SK-N-SH treated with all-trans-retinoic acid at 6 μM for 48 hours (cell line): ENCODE measurements around the gene SUSD6.

ENCODE experiments used
- ARNTL ChIP-seq: fragments of 450-650 bp; formaldehyde crosslinking; IDR thresholded peaks from 2 replicates; pipeline ENCODE4 v1.5.0; 2020; ENCODE audit warnings: low read depth, mild to moderate bottlenecking, moderate library complexity, borderline replicate concordance
- CREB5 ChIP-seq: fragments of 250-450 bp; sonication (Bioruptor Pico); IDR thresholded peaks from 2 replicates; pipeline ENCODE4 v1.5.1; 2020; ENCODE audit warnings: low read depth, mild to moderate bottlenecking, moderate library complexity
- ESRRG ChIP-seq: fragments of 250-450 bp; sonication (Bioruptor Pico); IDR thresholded peaks from 2 replicates; pipeline ENCODE4 v1.6.1; 2021; ENCODE audit warnings: mild to moderate bottlenecking
- OSR1 ChIP-seq: fragments of 250-450 bp; sonication (Bioruptor Pico); IDR thresholded peaks from 2 replicates; pipeline ENCODE4 v1.8.0; 2022; ENCODE audit warnings: moderate library complexity, mild to moderate bottlenecking, inconsistent platforms
- PATZ1 ChIP-seq: fragments of 250-450 bp; sonication (Bioruptor Pico); IDR thresholded peaks from 2 replicates; pipeline ENCODE4 v1.8.0; 2020; ENCODE audit warnings: mild to moderate bottlenecking, moderate library complexity, borderline replicate concordance
- POU6F1 ChIP-seq: fragments of 250-450 bp; sonication (Bioruptor Pico); IDR thresholded peaks from 2 replicates; pipeline ENCODE4 v1.8.0; 2021; ENCODE audit warnings: low read depth, mild to moderate bottlenecking, moderate library complexity, borderline replicate concordance
- RARB ChIP-seq: fragments of 250-450 bp; sonication (Bioruptor Pico); IDR thresholded peaks from 2 replicates; pipeline ENCODE4 v1.8.0; 2021; ENCODE audit warnings: mild to moderate bottlenecking, moderate library complexity
- ZFP3 ChIP-seq: fragments of 250-450 bp; sonication (Bioruptor Pico); IDR thresholded peaks from 2 replicates; pipeline ENCODE4 v1.5.0; 2020; ENCODE audit warnings: mild to moderate bottlenecking, moderate library complexity
- ZFP30 ChIP-seq: fragments of 450-650 bp; formaldehyde crosslinking; IDR thresholded peaks from 2 replicates; pipeline ENCODE4 v1.5.0; 2022; ENCODE audit warnings: mild to moderate bottlenecking, moderate library complexity
- ZNF8 ChIP-seq: fragments of 450-650 bp; formaldehyde crosslinking; IDR thresholded peaks from 2 replicates; pipeline ENCODE4 v1.5.0; 2020; ENCODE audit warnings: mild to moderate bottlenecking, moderate library complexity

GRCh38 chr14:69669375-69669774 is 58.0 kb downstream of the SUSD6 start:
- no peak for TF ChIP-seq ZNF8 (CRISPR knock-in tag)
- TF ChIP-seq RARB (CRISPR knock-in tag), result no peak
- no peak for TF ChIP-seq POU6F1 (CRISPR knock-in tag)
- TF ChIP-seq ARNTL (CRISPR knock-in tag), result no peak
- TF ChIP-seq OSR1 (CRISPR knock-in tag), result no peak
- no peak for TF ChIP-seq ZFP3 (CRISPR knock-in tag)
- TF ChIP-seq PATZ1 (CRISPR knock-in tag), result no peak
- no peak for TF ChIP-seq ESRRG (CRISPR knock-in tag)
- no peak for TF ChIP-seq ZFP30 (CRISPR knock-in tag)
- no peak for TF ChIP-seq CREB5 (CRISPR knock-in tag)
